Measurements from ENCODE around the gene ZNF236.

ZNF236 gene

GRCh38 chr18:76821875-76822505 is 367 bp upstream of the ZNF236 start:
- no peak for DNase-seq

GRCh38 chr18:76823161-76823538 is 793 bp downstream of the ZNF236 start:
- DNase-seq: no peak

GRCh38 chr18:76823587-76824011 is 1.2 kb downstream of the ZNF236 start:
- DNase-seq: no peak

- DNase-seq: no peak
These were observed 1.9 kb downstream of the ZNF236 start for GRCh38 chr18:76824145-76824676.

GRCh38 chr18:76824754-76825153 is 2.4 kb downstream of the ZNF236 start:
- DNase-seq: no peak

GRCh38 chr18:76827205-76828200 is 5.1 kb downstream of the ZNF236 start:
- no peak for DNase-seq

GRCh38 chr18:76834379-76834778 is 12.0 kb downstream of the ZNF236 start:
- DNase-seq: no peak

- no peak for DNase-seq
These were observed 13.0 kb downstream of the ZNF236 start for GRCh38 chr18:76835380-76835779.

- DNase-seq: no peak
These were observed 14.7 kb downstream of the ZNF236 start for GRCh38 chr18:76837071-76837470.

GRCh38 chr18:76838182-76838581 is 15.8 kb downstream of the ZNF236 start:
- DNase-seq: no peak

- no peak for DNase-seq
These were observed 16.9 kb downstream of the ZNF236 start for GRCh38 chr18:76839086-76839794.

GRCh38 chr18:76842837-76843530 is 20.6 kb downstream of the ZNF236 start:
- DNase-seq: no peak

GRCh38 chr18:76844144-76844543 is 21.8 kb downstream of the ZNF236 start:
- no peak for DNase-seq

- DNase-seq: no peak
These were observed 22.6 kb downstream of the ZNF236 start for GRCh38 chr18:76844742-76845477.

- no peak for DNase-seq
These were observed 23.9 kb downstream of the ZNF236 start for GRCh38 chr18:76846217-76846616.

- no peak for DNase-seq
These were observed 25.6 kb downstream of the ZNF236 start for GRCh38 chr18:76847916-76848315.

- no peak for DNase-seq
These were observed 27.8 kb downstream of the ZNF236 start for GRCh38 chr18:76850112-76850511.

GRCh38 chr18:76855594-76855993 is 33.2 kb downstream of the ZNF236 start:
- no peak for DNase-seq

- DNase-seq: no peak
These were observed 35.1 kb downstream of the ZNF236 start for GRCh38 chr18:76857476-76857875.

- DNase-seq: no peak
These were observed 37.4 kb downstream of the ZNF236 start for GRCh38 chr18:76859474-76860339.

- DNase-seq: no peak
These were observed 38.1 kb downstream of the ZNF236 start for GRCh38 chr18:76860411-76860810.
